ENCODE results near the gene NTM. TPM values are rescaled to one million over a fixed set of nuclear protein-coding genes. Genes with fewer than 3 reads are reported as not detected.
A peak's percentile ranks its signal among the peaks of the same experiment; 100 is the strongest.

NTM gene
- total RNA-seq, 2 donors from 2014 or later: 0.26 to 3.6 TPM

GRCh38 chr11:131903074-131903473 is 532.7 kb downstream of the NTM start:
- Histone ChIP-seq H3K36me3 (replicated peaks in 1 of 2; ENCODE audit: insufficient read depth in 1 of 2, low read depth in 2 of 2) (no peaks in the 10 kb centered on the region), H3K27me3 (no peaks in the 10 kb centered on the region), H3K27ac (no peak overlapping the region), H3K4me1 (no peaks in the 10 kb centered on the region), H3K4me3 (no peak overlapping the region), H3K9me3 (no peaks in the 10 kb centered on the region)
- no peak for TF ChIP-seq POLR2A (IDR thresholded peaks at IDR 0.05)
- no peak for TF ChIP-seq CTCF (IDR thresholded peaks at IDR 0.05)
- ATAC-seq (no peak), DNase-seq (no peak)
- intact Hi-C loops (cut with DNase I): no loop called here
- 46 to 61% methylated on average over 5 of the region's 5 CpGs for WGBS, 2 donors

DNA sequence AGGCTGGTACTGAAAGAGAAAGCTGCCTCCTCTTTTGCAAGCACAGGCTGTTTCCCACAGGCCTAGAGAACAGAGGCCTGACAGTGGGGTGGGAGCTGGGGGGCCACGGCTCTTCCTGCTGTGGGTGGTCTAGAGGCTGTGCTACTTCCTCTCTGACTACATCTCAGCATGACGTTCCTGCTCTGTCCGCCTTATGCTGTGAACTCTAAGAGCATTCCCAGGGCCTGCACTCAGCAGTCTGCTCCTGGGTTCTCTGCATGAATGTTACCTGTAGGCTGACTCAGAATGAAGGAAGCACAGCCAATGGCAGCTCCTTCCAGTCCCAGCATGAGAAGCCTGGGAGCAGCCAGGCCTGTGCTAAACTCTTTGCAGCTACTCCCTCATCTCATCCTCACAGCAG is 534.3 kb downstream of the NTM start:
- no peaks in the 10 kb centered on the region for H3K4me1 ChIP-seq
- H3K4me3 ChIP-seq: no peak overlapping the region
- no peaks in the 10 kb centered on the region for H3K36me3 ChIP-seq (replicated peaks in 1 of 2; ENCODE audit: insufficient read depth in 1 of 2, low read depth in 2 of 2)
- no peaks in the 10 kb centered on the region for H3K9me3 ChIP-seq
- WGBS, 2 donors: 68 to 73% methylated on average over 2 to 3 of the region's 3 CpGs
- peaks cover 0 to 11% of the 10 kb centered on the region in 2 donors for H3K27me3 ChIP-seq
- intact Hi-C loops (cut with DNase I): no loop called here
- no peak for DNase-seq
- no peak for ATAC-seq
- no peak overlapping the region for H3K27ac ChIP-seq
- TF ChIP-seq POLR2A (IDR thresholded peaks at IDR 0.05): no peak
- TF ChIP-seq CTCF (IDR thresholded peaks at IDR 0.05): no peak

GRCh38 chr11:131906963-131907362 is 536.5 kb downstream of the NTM start:
- intact Hi-C loops (cut with DNase I): no loop called here
- Histone ChIP-seq H3K4me3 (no peak overlapping the region), H3K4me1 (peaks cover 11% of the 10 kb centered on the region), H3K9me3 (no peaks in the 10 kb centered on the region), H3K27me3 (peaks cover 0 to 18% of the 10 kb centered on the region in 2 donors), H3K27ac (no peak overlapping the region), H3K36me3 (replicated peaks in 1 of 2; ENCODE audit: insufficient read depth in 1 of 2, low read depth in 2 of 2) (no peaks in the 10 kb centered on the region)
- ATAC-seq (no peak), DNase-seq (no peak)
- TF ChIP-seq POLR2A (IDR thresholded peaks at IDR 0.05): no peak
- peak in 1 of 7 experiments; percentile 12 for TF ChIP-seq CTCF (IDR thresholded peaks at IDR 0.05)
- WGBS, 2 donors: 43 to 51% methylated on average over 4 of the region's 4 CpGs

DNA sequence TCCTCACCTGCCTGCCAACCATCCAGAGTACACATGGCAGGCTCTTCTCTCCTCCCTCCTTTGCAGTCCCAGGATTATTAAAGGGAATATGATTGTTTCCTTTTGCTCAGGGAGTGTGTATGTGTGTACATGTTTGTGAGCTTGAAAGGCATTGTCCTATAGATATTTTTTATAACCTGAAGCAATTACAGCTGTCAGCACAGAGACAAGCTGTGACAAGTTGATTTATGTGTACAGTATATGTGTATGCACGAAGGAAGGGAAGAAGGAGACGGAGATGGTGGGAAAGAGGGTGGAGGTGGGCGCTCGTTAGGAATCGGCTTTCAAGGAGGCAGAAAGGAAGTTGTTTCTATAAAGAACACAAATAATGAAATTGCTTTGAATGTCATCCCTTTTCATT is 537.0 kb downstream of the NTM start:
- Histone ChIP-seq H3K9me3 (no peaks in the 10 kb centered on the region), H3K4me1 (peaks cover 11% of the 10 kb centered on the region), H3K4me3 (no peak overlapping the region), H3K36me3 (replicated peaks in 1 of 2; ENCODE audit: insufficient read depth in 1 of 2, low read depth in 2 of 2) (no peaks in the 10 kb centered on the region), H3K27ac (no peak overlapping the region), H3K27me3 (peaks cover 0 to 18% of the 10 kb centered on the region in 2 donors)
- WGBS, 2 donors: 74 to 76% methylated on average over 5 of the region's 5 CpGs
- no peak for DNase-seq
- no peak for ATAC-seq
- intact Hi-C loops (cut with DNase I): no loop called here
- TF ChIP-seq CTCF (IDR thresholded peaks at IDR 0.05) (no peak), POLR2A (IDR thresholded peaks at IDR 0.05) (no peak)

DNA sequence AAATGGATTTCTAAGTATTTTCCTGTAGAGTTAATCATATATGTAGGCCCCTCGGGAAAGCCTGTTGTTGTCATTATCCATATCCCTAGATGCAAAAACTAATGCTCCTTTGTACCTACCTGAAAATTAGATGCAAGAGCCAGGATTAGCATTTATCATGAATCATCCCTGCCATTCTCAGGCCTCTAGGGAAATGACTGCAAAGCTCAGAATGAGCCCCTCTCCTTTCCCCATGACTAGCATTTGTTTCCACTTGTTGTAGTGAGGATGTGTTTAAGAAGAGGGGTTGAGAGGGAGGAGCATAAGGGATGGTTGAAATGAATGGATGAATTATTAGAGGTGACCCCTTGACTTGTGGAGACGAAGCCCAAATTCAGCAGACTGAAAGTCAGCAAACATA is 537.9 kb downstream of the NTM start:
- Histone ChIP-seq H3K27ac (no peak overlapping the region), H3K9me3 (no peaks in the 10 kb centered on the region), H3K27me3 (peaks cover 0 to 18% of the 10 kb centered on the region in 2 donors), H3K4me1 (peaks cover 11% of the 10 kb centered on the region), H3K36me3 (replicated peaks in 1 of 2; ENCODE audit: insufficient read depth in 1 of 2, low read depth in 2 of 2) (no peaks in the 10 kb centered on the region), H3K4me3 (no peak overlapping the region)
- intact Hi-C loops (cut with DNase I): no loop called here
- DNase-seq (no peak), ATAC-seq (no peak)
- WGBS, 2 donors: 42 to 75% methylated on average over 2 of the region's 2 CpGs
- TF ChIP-seq POLR2A (IDR thresholded peaks at IDR 0.05) (no peak), CTCF (IDR thresholded peaks at IDR 0.05) (no peak)
